Neural cell (in vitro differentiated cells): ENCODE measurements around the gene TBATA. TPM values are rescaled to one million over a fixed set of nuclear protein-coding genes. Genes with fewer than 3 reads are reported as not detected.

Source experiments
- H2AFZ ChIP-seq: fragments of 200-600, 300-800 bp; sonication (generic), shearing (Covaris generic); 2 replicates; pipeline ENCODE4 v1.6.0; 2014; ENCODE audit warnings: low read depth, mild to moderate bottlenecking, antibody characterized with exemption, low read length, moderate library complexity
- H3F3A ChIP-seq: fragments of 200-600 bp; shearing (Covaris generic); 2 replicates; pipeline ENCODE4 v1.6.1; 2016; ENCODE audit warnings: mild to moderate bottlenecking, moderate library complexity, mixed read lengths, antibody characterized with exemption, low read length; ENCODE audit not compliant: insufficient read depth, poor library complexity, severe bottlenecking
- H3K27ac ChIP-seq: fragments of 200-600, 300-800 bp; sonication (generic), shearing (Covaris generic); 2 replicates; pipeline ENCODE4 v1.5.1; 2014; ENCODE audit warnings: mild to moderate bottlenecking, low read length, moderate library complexity
- H3K27me3 ChIP-seq: fragments of 300-800, 200-600 bp; sonication (generic), shearing (Covaris generic); 2 replicates; pipeline ENCODE4 v1.6.0; 2014; ENCODE audit warnings: mild to moderate bottlenecking, low read depth, low read length, moderate library complexity; ENCODE audit not compliant: insufficient read depth
- H3K36me3 ChIP-seq: fragments of 300-800, 200-600 bp; sonication (generic), shearing (Covaris generic); 2 replicates; pipeline ENCODE4 v1.5.1; 2014; ENCODE audit warnings: mild to moderate bottlenecking, antibody characterized with exemption, low read length, moderate library complexity; ENCODE audit not compliant: insufficient read depth
- H3K4me2 ChIP-seq: fragments of 300-800, 200-600 bp; sonication (generic), shearing (Covaris generic); 2 replicates; pipeline ENCODE4 v1.6.0; 2014; ENCODE audit warnings: mild to moderate bottlenecking, low read length
- H3K4me3 ChIP-seq: fragments of 300-800, 200-600 bp; sonication (generic), shearing (Covaris generic); 2 replicates; pipeline ENCODE4 v1.5.1; 2014; ENCODE audit warnings: mild to moderate bottlenecking, low read length, moderate library complexity
- H3K79me2 ChIP-seq: fragments of 200-600 bp; shearing (Covaris generic); replicated peaks from 2 replicates; pipeline ENCODE4 v1.6.0; 2014; ENCODE audit warnings: mild to moderate bottlenecking, low read length, moderate library complexity; ENCODE audit not compliant: insufficient read depth
- H3K9ac ChIP-seq: fragments of 300-800, 200-600 bp; sonication (generic), shearing (Covaris generic); 2 replicates; pipeline ENCODE4 v1.6.1; 2016; ENCODE audit warnings: mild to moderate bottlenecking, low read length, mixed read lengths
- H3K9me2 ChIP-seq: fragments of 200-600 bp; shearing (Covaris generic); 2 replicates; pipeline ENCODE4 v1.6.1; 2016; ENCODE audit warnings: mild to moderate bottlenecking, low read length, mixed read lengths; ENCODE audit not compliant: insufficient read depth
- H3K9me3 ChIP-seq: fragments of 200-600, 300-800 bp; sonication (generic), shearing (Covaris generic); 2 replicates; pipeline ENCODE4 v1.6.1; 2016; ENCODE audit warnings: mild to moderate bottlenecking, mixed run types, low read length, moderate library complexity, mixed read lengths
- H4K20me1 ChIP-seq: fragments of 200-600 bp; shearing (Covaris generic); 2 replicates; pipeline ENCODE4 v1.6.1; 2016; ENCODE audit warnings: mild to moderate bottlenecking, mixed run types; ENCODE audit not compliant: insufficient read depth
- CTCF ChIP-seq: fragments of 450-650 bp; IDR thresholded peaks from 2 replicates; pipeline ENCODE4 v1.5.1; 2014; ENCODE audit warnings: antibody characterized with exemption, mild to moderate bottlenecking, moderate library complexity; ENCODE audit not compliant: poor library complexity, severe bottlenecking
- EP300 ChIP-seq: fragments of 450-650 bp; conservative IDR thresholded peaks from 2 replicates; pipeline ENCODE4 v1.6.1; 2014; ENCODE audit warnings: antibody characterized with exemption, mild to moderate bottlenecking, moderate library complexity; ENCODE audit not compliant: poor library complexity, severe bottlenecking
- EZH2 ChIP-seq: fragments of 200-600, 300-800 bp; shearing (Covaris generic), sonication (generic); IDR thresholded peaks from 2 replicates; pipeline ENCODE4 v1.6.1; 2014; ENCODE audit warnings: antibody characterized with exemption, low read length, borderline replicate concordance, mild to moderate bottlenecking; ENCODE audit not compliant: insufficient read depth, poor library complexity, severe bottlenecking
- MXI1 ChIP-seq: fragments of 450-650 bp; conservative IDR thresholded peaks from 2 replicates; pipeline ENCODE4 v1.6.1; 2014; ENCODE audit warnings: antibody characterized with exemption, mild to moderate bottlenecking; ENCODE audit not compliant: poor library complexity, severe bottlenecking
- POLR2AphosphoS5 ChIP-seq: IDR thresholded peaks from 2 replicates; pipeline ENCODE4 v1.6.1; 2012
- RAD21 ChIP-seq: fragments of 450-650 bp; conservative IDR thresholded peaks from 2 replicates; pipeline ENCODE4 v1.6.1; 2014; ENCODE audit warnings: antibody characterized with exemption, mild to moderate bottlenecking, moderate library complexity
- SMC3 ChIP-seq: fragments of 450-650 bp; conservative IDR thresholded peaks from 2 replicates; pipeline ENCODE4 v1.6.1; 2014; ENCODE audit warnings: antibody characterized with exemption, mild to moderate bottlenecking, moderate library complexity; ENCODE audit not compliant: poor library complexity
- TAF1 ChIP-seq: IDR thresholded peaks from 2 replicates; pipeline ENCODE4 v1.6.1; 2012; ENCODE audit warnings: low read depth
- polyA plus RNA-seq: library from polyadenylated mRNA; depleted of rRNA; stranded (reverse); fragments of >200 nt; gene quantifications from 2 replicates; pipeline ENCODE4 v1.2.3, GENCODE V29; 2014
- TF ChIP-seq, protein P1 (sequence below): IDR thresholded peaks from 2 replicates; pipeline ENCODE4 v1.6.1; 2012; ENCODE audit warnings: borderline replicate concordance

Gene TBATA
- polyA plus RNA-seq, 1 donor from 2014 or later, result not detected

DNA sequence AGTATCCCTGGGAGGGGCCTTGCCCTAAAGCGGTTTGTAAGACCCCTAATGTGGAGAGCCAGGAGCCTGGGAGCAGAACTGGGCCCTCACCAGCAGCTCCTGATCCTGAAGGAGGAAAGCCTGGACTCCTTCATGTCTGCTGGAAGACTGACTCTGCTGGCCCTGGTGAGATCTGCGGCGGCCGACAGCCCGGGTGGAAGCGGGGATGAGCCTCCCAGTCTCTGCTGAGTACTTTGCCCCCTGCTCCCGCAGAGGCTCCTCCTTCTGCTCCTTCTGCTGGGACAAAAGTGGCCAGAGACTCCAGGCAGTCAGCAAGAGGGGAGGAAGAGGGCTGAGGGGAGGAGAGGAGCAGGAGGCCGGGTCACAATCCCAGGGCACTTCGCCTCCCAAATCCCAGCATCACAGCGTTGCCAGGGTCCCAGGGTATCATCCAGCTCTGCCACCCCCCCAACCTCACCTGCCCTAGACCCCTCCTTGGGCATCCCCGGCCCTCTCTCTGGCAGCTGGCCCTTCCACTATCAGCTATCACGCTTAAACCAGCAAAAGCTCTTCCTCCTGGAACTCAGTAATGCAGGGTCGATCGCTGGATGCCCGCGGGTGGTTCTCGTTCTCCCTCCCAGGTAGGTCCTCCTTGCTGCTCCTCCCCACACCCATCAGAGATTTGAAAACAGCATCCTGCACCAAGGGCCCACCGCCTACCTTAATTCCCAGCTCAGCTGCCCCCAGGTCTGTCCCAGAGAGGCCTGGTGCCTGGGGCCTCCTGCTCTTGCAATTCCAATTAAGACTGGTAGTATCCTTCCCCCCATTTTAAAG, 7.9 kb downstream of the TBATA start:
- TF ChIP-seq, protein P1, sequence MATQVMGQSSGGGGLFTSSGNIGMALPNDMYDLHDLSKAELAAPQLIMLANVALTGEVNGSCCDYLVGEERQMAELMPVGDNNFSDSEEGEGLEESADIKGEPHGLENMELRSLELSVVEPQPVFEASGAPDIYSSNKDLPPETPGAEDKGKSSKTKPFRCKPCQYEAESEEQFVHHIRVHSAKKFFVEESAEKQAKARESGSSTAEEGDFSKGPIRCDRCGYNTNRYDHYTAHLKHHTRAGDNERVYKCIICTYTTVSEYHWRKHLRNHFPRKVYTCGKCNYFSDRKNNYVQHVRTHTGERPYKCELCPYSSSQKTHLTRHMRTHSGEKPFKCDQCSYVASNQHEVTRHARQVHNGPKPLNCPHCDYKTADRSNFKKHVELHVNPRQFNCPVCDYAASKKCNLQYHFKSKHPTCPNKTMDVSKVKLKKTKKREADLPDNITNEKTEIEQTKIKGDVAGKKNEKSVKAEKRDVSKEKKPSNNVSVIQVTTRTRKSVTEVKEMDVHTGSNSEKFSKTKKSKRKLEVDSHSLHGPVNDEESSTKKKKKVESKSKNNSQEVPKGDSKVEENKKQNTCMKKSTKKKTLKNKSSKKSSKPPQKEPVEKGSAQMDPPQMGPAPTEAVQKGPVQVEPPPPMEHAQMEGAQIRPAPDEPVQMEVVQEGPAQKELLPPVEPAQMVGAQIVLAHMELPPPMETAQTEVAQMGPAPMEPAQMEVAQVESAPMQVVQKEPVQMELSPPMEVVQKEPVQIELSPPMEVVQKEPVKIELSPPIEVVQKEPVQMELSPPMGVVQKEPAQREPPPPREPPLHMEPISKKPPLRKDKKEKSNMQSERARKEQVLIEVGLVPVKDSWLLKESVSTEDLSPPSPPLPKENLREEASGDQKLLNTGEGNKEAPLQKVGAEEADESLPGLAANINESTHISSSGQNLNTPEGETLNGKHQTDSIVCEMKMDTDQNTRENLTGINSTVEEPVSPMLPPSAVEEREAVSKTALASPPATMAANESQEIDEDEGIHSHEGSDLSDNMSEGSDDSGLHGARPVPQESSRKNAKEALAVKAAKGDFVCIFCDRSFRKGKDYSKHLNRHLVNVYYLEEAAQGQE, result no peak
- no peak for TF ChIP-seq POLR2AphosphoS5
- no peak for TF ChIP-seq SMC3
- TF ChIP-seq RAD21, result no peak
- no peak for TF ChIP-seq EZH2
- TF ChIP-seq CTCF, result no peak
- TF ChIP-seq TAF1, result no peak
- TF ChIP-seq EP300, result no peak
- Histone ChIP-seq H3K9ac (no peak overlapping the region), H3K27ac (no peak overlapping the region), H3K9me2 (no peaks in the 10 kb centered on the region), H3K4me2 (no peak overlapping the region), H3K79me2 (no peaks in the 10 kb centered on the region), H3K4me3 (no peak overlapping the region), H2AFZ (no peak overlapping the region), H3K9me3 (no peaks in the 10 kb centered on the region), H4K20me1 (no peaks in the 10 kb centered on the region), H3F3A (no peaks in the 10 kb centered on the region), H3K36me3 (no peaks in the 10 kb centered on the region), H3K27me3 (no peaks in the 10 kb centered on the region)

DNA sequence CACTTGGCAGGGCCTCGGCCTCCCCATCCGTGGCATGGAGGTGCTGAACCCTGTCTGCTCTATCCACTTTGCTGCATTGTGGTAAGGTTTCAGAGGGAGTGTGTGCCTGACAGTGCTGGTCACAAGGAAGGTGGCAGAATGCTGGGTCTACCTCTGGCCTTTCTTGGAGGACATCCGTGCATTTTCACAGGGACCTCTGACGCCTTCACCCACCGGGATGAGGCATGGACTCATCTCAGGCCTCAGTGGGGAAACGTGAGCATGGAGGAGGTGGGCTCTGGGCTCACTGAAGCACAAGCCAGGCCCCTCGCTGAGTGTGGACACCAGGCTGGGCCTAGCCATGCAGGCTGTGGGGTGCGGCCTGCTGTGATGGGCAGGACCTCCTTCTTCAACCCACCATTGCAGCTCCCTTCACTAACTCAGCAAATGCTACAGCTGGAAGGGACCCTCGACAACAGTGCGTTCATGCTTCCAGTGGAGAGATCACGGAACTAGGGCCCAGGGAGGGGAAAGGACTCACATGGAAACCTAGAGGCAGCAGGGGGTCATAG, 8.6 kb downstream of the TBATA start:
- TF ChIP-seq MXI1, result no peak
- TF ChIP-seq SMC3, result no peak
- no peak for TF ChIP-seq RAD21
- TF ChIP-seq POLR2AphosphoS5, result no peak
- no peak for TF ChIP-seq TAF1
- TF ChIP-seq, protein P1, result no peak
- no peak for TF ChIP-seq CTCF
- TF ChIP-seq EP300, result no peak
- no peak for TF ChIP-seq EZH2
- no peaks in the 10 kb centered on the region for H3K36me3 ChIP-seq
- H3K9me2 ChIP-seq, result no peaks in the 10 kb centered on the region
- no peaks in the 10 kb centered on the region for H3K27me3 ChIP-seq
- H4K20me1 ChIP-seq, result no peaks in the 10 kb centered on the region
- no peaks in the 10 kb centered on the region for H3K9me3 ChIP-seq
- no peaks in the 10 kb centered on the region for H3F3A ChIP-seq
- H3K4me2 ChIP-seq, result no peak overlapping the region
- no peak overlapping the region for H2AFZ ChIP-seq
- H3K79me2 ChIP-seq, result no peaks in the 10 kb centered on the region
- no peak overlapping the region for H3K9ac ChIP-seq
- no peak overlapping the region for H3K4me3 ChIP-seq
- H3K27ac ChIP-seq, result no peak overlapping the region
